Measurements from ENCODE around the gene CXCR2. TPM values are rescaled to one million over a fixed set of nuclear protein-coding genes. Genes with fewer than 3 reads are reported as not detected.

Gene CXCR2
- total RNA-seq = under 1 TPM in 2 of 3 donors, not detected in 1; 0.16 to 0.33 TPM

DNA sequence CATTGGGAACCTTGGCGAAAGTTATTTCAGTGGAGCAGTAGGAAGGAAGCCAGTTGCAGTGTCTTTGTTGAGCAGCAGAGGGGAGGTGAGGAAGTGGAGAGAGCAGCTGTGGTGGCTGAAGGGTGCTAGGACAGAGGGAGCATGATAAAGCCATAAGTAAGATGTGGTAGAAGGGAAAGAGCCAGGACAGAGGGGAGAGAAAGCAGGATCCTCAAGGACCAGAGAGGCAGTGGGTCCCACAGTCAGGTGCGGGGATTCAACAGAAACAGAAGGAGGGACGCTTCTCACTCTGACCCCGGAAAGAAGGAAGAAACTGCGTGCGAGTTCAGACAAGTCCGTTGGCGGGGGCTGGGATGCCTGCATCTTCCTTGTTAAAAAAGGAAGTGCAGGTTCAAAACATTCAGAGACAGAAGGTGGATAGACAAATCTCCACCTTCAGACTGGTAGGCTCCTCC is at the start of gene CXCR2:
Gene CXCR2 (plus strand): TSS at position 403 of the 455 bp plus-strand sequence. CDS start 8,774 bp downstream, outside the sequence.
- Histone ChIP-seq H3K4me3 (peak within 1 kb of the TSS in 1 of 3 donors; percentile 28), H3K27ac (peak within 1 kb of the TSS in 1 of 2 donors; percentile 4)
- DNase-seq (ENCODE audit: low spot score in 2 of 2) = peak in 1 of 2 donors; percentile 20

GRCh38 chr2:218077464-218078216 is 48.2 kb upstream of the CXCR2 start:
- DNase-seq (ENCODE audit: low spot score in 2 of 2) = no peak
- no peaks in the 10 kb centered on the region for H3K4me1 ChIP-seq
- no peak overlapping the region for H3K4me3 ChIP-seq
- no peaks in the 10 kb centered on the region for H3K9me3 ChIP-seq
- no peak for TF ChIP-seq POLR2AphosphoS5 (IDR thresholded peaks at IDR 0.05)
- TF ChIP-seq, protein P1, sequence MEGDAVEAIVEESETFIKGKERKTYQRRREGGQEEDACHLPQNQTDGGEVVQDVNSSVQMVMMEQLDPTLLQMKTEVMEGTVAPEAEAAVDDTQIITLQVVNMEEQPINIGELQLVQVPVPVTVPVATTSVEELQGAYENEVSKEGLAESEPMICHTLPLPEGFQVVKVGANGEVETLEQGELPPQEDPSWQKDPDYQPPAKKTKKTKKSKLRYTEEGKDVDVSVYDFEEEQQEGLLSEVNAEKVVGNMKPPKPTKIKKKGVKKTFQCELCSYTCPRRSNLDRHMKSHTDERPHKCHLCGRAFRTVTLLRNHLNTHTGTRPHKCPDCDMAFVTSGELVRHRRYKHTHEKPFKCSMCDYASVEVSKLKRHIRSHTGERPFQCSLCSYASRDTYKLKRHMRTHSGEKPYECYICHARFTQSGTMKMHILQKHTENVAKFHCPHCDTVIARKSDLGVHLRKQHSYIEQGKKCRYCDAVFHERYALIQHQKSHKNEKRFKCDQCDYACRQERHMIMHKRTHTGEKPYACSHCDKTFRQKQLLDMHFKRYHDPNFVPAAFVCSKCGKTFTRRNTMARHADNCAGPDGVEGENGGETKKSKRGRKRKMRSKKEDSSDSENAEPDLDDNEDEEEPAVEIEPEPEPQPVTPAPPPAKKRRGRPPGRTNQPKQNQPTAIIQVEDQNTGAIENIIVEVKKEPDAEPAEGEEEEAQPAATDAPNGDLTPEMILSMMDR (IDR thresholded peaks at IDR 0.05) = no peak
- no peak for TF ChIP-seq POLR2A (IDR thresholded peaks at IDR 0.05)
- no peaks in the 10 kb centered on the region for H3K36me3 ChIP-seq
- no peak overlapping the region for H3K27ac ChIP-seq
- intact Hi-C loops (cut with DNase I; ENCODE audit: low total_unique reads) = no loop called here
- no peaks in the 10 kb centered on the region for H3K27me3 ChIP-seq

More for the DNA sequence above, at the start of gene CXCR2:
- Histone ChIP-seq H3K36me3 (no peaks in the 10 kb centered on the region), H3K4me1 (no peaks in the 10 kb centered on the region), H3K9me3 (peaks cover 14 to 23% of the 10 kb centered on the region in 2 donors), H3K27me3 (no peaks in the 10 kb centered on the region)
- TF ChIP-seq POLR2AphosphoS5 (IDR thresholded peaks at IDR 0.05) = no peak
- no peak for TF ChIP-seq POLR2A (IDR thresholded peaks at IDR 0.05)
- TF ChIP-seq, protein P1 (IDR thresholded peaks at IDR 0.05) = no peak
- intact Hi-C loops (cut with DNase I; ENCODE audit: low total_unique reads) = no loop called here

- DNase-seq (ENCODE audit: low spot score in 2 of 2) = no peak
- Histone ChIP-seq H3K36me3 (no peaks in the 10 kb centered on the region), H3K9me3 (no peaks in the 10 kb centered on the region), H3K4me1 (no peaks in the 10 kb centered on the region), H3K27ac (no peak overlapping the region), H3K4me3 (no peak overlapping the region), H3K27me3 (no peaks in the 10 kb centered on the region)
- TF ChIP-seq POLR2AphosphoS5 (IDR thresholded peaks at IDR 0.05) (no peak), POLR2A (IDR thresholded peaks at IDR 0.05) (no peak)
- TF ChIP-seq, protein P1 (IDR thresholded peaks at IDR 0.05) = no peak
- intact Hi-C loops (cut with DNase I; ENCODE audit: low total_unique reads) = no loop called here
Observed at GRCh38 chr2:218079943-218080913, 45.6 kb upstream of the CXCR2 start.

DNA sequence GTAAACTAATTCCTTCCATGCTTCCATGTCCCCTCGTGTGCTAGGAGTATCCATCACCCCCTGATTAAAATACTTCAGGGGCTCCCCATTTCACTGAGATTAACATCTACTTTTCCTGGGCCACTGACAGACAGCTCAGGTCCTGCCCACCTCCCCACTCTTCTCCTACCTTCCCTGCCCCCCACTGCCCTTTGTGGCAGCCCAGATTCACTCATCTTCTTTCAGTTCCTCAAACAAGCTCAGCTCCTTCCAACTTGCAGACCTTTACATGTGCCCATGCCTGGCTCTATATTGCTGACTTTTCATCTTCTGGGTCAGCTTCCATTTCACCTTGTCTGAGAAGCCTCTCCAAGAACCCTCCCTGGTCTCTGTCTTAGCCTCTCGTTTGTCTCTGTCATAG is 44.8 kb upstream of the CXCR2 start:
- DNase-seq (ENCODE audit: low spot score in 2 of 2) = no peak
- Histone ChIP-seq H3K27ac (no peak overlapping the region), H3K9me3 (peaks cover 0 to under 1% of the 10 kb centered on the region in 2 donors), H3K4me3 (no peak overlapping the region), H3K27me3 (no peaks in the 10 kb centered on the region), H3K4me1 (no peaks in the 10 kb centered on the region), H3K36me3 (no peaks in the 10 kb centered on the region)
- intact Hi-C loops (cut with DNase I; ENCODE audit: low total_unique reads) = no loop called here
- no peak for TF ChIP-seq POLR2AphosphoS5 (IDR thresholded peaks at IDR 0.05)
- no peak for TF ChIP-seq POLR2A (IDR thresholded peaks at IDR 0.05)
- TF ChIP-seq, protein P1 (IDR thresholded peaks at IDR 0.05) = no peak

All from breast epithelium (tissue), 4 donors.